ENCODE results near the gene KCNJ10.

The KCNJ10 gene

DNA sequence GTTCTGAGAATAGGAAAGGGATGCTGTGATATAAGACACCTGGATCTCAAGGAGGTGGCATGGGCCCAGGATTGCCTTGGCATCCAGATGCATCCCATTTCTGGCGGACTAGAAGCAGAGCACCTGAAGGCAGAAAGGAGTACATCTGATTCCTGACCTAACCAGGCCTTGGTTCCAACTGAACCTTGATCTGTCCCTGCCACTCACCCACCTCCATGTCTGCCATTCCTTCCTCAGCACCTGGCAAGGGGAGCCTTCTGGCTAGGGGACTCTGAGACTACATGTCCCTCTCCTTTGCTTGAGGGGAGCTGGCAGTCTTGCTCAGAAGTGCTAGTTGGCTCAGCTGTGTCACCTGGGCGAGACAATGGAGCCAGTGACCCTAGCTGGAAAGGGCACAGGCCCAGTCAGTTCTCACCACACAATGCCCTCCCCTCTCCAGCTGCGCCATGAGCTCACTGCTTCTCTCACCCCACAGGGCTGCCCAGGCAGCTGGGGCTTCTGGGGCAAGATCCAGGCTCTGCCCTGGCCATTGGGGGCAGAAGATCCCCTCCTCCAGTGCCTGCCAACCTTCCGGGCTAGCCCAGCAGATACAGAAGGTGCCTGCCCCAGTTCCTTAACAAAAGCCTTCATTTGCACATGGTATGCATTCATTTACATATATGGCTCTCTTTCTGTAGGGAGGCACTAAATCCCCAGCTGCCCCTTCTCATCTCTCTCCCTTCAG lies 25.6 kb upstream of the KCNJ10 start:
- no peak for DNase-seq
- TF ChIP-seq GATA1 (IDR thresholded peaks at IDR 0.05; ENCODE audit: low read depth, low read length): no peak
- TF ChIP-seq POLR2A (IDR thresholded peaks at IDR 0.05; ENCODE audit: low read length): no peak

DNA sequence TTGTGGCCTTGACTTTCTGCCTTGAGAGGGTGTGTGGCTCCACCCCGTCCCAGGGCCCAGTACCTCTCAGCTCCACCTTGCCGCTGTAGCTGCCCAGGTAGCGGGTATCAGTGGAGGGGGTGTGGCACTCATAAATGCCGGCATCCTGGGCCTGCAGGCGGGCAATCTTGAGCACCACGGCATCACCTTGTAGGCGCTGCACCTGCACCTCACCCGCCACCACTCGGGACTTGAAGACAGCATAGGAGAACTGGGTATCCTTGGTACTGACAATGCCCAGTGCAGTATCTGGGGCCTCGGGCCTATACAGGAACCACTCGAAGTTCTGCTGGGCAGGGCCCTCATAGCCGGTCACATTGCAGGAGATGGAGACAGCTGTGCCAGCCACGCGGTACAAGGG lies 24.8 kb upstream of the KCNJ10 start:
- no peak for DNase-seq

DNA sequence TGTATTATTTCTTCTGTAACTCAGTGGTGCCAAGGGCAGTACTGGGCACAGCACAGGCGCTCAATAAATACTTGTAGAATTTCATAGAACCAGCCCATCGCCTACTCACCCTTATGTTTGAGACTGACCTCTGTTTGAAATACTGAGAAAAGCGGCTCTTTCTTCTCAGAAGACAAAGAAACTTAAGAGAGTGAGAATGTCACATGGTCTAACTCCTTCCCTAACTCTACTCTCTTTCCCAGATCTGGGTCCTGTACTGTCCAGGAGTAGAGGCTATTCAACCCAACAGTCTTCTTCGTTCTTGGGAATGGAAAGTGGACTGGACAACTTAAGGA lies 24.3 kb upstream of the KCNJ10 start:
- TF ChIP-seq GATA1 (IDR thresholded peaks at IDR 0.05; ENCODE audit: low read depth, low read length) (no peak), POLR2A (IDR thresholded peaks at IDR 0.05; ENCODE audit: low read length) (no peak)
- DNase-seq: no peak

More for the DNA sequence above, 24.8 kb upstream of the KCNJ10 start:
- no peak for TF ChIP-seq POLR2A (IDR thresholded peaks at IDR 0.05; ENCODE audit: low read length)
- TF ChIP-seq GATA1 (IDR thresholded peaks at IDR 0.05; ENCODE audit: low read depth, low read length): no peak

DNA sequence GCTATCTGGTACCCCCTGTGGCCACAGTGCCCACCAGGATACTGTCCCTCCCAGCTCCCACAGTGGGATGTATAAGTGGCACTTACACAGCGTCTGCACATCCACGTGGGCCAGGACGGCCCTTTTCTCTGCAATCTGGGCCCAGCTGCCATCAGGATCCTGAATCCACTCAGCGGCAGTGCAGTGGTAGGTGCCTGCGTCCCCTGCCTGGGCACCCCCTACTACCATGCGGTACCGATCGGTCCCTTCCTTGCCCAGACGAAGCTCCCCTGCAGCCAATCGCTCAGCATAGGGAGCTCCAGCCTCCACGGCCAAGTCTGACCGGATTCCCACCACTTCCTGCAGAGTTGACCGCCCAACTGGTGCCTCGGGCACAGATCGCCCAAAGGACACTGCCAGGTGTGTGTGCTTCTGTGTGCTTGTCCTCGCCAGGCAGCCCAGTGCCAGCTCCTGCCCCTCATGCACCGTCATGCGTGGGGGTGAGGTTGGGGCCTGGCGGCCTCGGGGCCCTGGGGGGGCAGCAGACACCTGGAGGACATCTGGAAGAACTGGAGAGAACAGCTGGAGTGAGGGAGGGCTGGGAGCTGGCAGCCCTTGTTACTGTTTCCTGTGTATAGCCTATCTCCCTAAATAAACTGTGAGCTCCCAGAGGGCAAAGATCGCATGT lies 23.8 kb upstream of the KCNJ10 start:
- TF ChIP-seq POLR2A (IDR thresholded peaks at IDR 0.05; ENCODE audit: low read length): no peak
- TF ChIP-seq GATA1 (IDR thresholded peaks at IDR 0.05; ENCODE audit: low read depth, low read length): no peak
- DNase-seq: no peak

DNA sequence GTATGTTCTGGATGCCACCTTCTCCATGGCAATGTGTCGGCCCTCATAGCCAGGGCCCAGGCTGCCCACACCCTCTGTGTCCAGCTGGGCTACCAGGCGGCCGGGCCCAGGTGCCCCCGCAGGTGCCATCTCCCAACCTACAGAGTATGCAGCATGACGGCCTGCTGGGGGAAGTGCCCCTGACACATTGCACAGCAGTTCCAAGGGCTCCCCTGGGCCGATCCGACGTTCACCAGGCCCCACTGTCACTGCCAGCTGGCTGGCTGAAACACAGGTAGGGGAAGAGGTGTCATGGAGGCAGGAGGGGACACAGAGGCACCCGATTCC lies 23.1 kb upstream of the KCNJ10 start:
- DNase-seq: no peak
- TF ChIP-seq GATA1 (IDR thresholded peaks at IDR 0.05; ENCODE audit: low read depth, low read length) (no peak), POLR2A (IDR thresholded peaks at IDR 0.05; ENCODE audit: low read length) (no peak)

DNA sequence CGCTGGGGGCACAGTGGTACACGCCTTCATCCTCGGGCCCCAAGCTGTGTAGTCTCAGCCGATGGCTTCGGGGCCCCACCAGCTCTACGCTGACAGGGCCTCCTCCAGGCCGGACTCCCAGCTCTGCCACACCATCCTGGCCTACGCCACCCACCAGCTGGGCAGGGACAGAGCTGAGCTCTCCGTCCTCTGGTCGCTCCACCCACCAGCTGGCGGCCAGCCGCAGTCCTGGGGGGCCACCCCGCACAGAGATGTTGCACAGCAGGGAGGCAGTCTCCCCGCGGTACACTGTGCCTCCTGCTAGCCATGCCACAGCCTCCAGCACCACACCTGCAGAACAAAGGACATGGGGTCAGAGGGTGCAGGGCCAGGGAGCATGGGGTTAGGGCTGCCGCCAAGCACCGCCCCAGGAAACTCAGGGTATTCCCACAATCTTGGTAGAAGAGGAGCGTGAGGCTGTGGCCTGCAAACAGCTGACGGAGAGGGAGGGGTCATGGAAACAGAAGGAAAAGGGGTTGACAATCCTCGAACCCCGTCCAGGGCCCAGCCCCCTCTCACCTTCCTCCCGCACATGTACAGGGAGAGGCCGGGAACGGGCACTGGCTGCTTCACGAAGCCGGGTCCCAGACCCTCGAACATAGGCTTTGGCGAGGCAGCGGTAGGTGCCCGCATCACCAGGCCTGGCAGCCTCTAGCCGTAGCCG lies 22.6 kb upstream of the KCNJ10 start:
- DNase-seq: no peak
- no peak for TF ChIP-seq POLR2A (IDR thresholded peaks at IDR 0.05; ENCODE audit: low read length)
- no peak for TF ChIP-seq GATA1 (IDR thresholded peaks at IDR 0.05; ENCODE audit: low read depth, low read length)

DNA sequence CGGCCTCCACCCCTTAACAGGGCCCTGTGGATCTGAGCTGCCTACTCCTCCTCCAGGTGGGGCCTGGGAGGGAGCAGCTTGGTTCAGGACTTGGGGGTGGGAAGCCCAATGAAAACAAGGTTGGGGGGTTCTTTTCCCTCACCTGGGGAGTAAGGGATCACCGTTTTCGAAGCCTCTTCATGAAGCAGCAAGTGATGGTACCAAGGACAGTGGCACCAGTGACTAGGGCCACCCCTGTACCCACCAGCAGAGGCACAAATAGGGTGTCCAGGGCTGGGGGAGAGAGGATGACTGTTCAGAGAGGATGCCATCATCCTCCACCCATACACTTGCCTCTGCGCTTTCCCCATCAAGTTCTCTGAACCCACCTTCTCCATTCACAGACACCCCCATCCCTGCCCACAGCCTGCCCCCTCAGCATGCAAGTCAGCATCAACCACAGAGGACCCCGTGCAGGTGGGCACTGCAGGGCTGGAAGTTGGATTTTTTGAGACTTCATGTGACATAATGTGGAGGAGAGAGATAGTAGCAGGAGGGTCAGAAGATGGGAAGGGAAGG lies 21.8 kb upstream of the KCNJ10 start:
- no peak for DNase-seq
- no peak for TF ChIP-seq POLR2A (IDR thresholded peaks at IDR 0.05; ENCODE audit: low read length)
- no peak for TF ChIP-seq GATA1 (IDR thresholded peaks at IDR 0.05; ENCODE audit: low read depth, low read length)

DNA sequence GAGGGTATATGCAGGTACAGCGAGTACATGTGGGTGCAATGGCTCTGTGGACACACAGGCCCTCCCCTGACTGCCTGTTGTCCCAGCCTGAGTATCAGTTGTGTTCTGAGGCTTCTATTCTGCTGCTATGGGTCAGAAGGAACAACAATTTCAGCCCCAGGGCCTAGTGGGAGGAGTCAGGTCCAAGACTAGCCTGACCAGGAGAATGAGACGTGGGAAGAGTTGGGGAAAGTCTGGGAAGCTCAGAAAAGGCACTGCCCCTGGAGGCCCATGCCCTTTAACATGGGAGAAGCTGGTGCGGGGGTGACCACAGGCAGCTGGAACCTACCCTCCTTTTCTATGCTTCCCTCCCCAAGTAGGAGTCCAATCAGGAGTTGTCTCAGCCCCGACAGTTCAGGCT lies 20.8 kb upstream of the KCNJ10 start:
- TF ChIP-seq POLR2A (IDR thresholded peaks at IDR 0.05; ENCODE audit: low read length) (no peak), GATA1 (IDR thresholded peaks at IDR 0.05; ENCODE audit: low read depth, low read length) (no peak)

DNA sequence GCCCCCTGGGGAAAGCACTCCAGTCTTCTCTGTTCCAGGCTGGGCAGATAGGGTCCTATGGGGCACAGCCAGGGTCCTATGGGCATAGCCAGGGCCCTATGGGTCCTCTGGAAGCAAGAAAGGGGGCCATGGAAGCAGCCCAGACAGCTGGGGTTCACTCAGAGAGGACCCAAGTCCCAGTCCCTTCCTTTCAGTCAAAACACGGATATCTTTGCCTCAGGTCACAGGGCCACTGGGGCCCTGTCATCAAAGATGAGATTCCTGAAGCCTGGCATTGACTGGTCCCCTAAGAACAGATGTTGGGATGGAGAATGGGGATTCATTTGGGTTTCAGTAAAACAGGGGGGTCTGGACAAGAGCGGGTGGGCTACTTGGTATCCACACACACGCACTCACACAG lies 19.9 kb upstream of the KCNJ10 start:
- no peak for TF ChIP-seq GATA1 (IDR thresholded peaks at IDR 0.05; ENCODE audit: low read depth, low read length)
- no peak for TF ChIP-seq POLR2A (IDR thresholded peaks at IDR 0.05; ENCODE audit: low read length)
- DNase-seq: no peak

More for the DNA sequence above, 20.8 kb upstream of the KCNJ10 start:
- no peak for DNase-seq

DNA sequence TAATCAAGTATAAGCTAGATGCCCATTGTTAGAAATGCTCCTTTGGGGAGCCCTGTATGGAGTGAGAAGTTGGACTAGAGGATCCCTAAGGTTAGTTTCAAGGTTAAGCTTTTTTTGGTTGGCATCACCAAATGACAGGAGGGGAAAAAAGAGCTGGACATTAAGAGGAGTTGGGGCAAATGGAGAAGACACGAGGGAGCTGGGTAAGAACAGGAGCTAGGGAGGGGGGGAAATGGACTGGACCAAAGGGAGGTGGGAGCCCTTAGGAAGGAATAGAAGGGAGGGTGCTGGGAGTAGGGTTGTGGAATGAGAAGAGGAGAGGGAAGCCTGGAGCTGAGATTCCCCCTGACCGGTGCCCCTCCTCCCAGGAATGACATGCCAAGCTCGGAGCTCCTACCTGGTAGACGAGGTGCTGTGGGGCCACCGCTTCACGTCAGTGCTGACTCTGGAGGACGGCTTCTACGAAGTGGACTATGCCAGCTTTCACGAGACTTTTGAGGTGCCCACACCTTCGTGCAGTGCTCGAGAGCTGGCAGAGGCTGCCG lies 17.2 kb upstream of the KCNJ10 start:
- no peak for DNase-seq
- TF ChIP-seq POLR2A (IDR thresholded peaks at IDR 0.05; ENCODE audit: low read length) (no peak), GATA1 (IDR thresholded peaks at IDR 0.05; ENCODE audit: low read depth, low read length) (no peak)

DNA sequence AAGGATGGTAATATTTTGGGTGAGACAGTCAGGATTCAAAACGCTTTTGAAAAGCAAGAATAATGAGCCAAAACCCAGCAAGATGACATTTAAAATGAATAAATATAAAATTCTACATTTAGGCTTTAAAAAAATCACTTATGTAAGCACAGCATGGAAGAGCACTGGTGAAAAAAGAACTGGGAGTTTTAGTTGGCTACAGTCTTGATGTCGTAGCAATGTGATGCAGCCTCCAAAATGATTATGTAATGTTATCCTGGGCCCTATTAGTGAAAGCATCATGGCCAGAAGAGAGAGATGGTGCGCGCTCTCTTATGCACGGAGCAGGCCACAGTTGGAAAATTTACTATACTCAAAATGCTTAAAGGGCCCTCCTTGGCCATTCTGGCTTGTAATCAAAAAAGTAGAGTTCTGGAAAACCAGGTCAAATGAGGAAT lies 16.5 kb upstream of the KCNJ10 start:
- no peak for DNase-seq
- no peak for TF ChIP-seq POLR2A (IDR thresholded peaks at IDR 0.05; ENCODE audit: low read length)
- TF ChIP-seq GATA1 (IDR thresholded peaks at IDR 0.05; ENCODE audit: low read depth, low read length): no peak

DNA sequence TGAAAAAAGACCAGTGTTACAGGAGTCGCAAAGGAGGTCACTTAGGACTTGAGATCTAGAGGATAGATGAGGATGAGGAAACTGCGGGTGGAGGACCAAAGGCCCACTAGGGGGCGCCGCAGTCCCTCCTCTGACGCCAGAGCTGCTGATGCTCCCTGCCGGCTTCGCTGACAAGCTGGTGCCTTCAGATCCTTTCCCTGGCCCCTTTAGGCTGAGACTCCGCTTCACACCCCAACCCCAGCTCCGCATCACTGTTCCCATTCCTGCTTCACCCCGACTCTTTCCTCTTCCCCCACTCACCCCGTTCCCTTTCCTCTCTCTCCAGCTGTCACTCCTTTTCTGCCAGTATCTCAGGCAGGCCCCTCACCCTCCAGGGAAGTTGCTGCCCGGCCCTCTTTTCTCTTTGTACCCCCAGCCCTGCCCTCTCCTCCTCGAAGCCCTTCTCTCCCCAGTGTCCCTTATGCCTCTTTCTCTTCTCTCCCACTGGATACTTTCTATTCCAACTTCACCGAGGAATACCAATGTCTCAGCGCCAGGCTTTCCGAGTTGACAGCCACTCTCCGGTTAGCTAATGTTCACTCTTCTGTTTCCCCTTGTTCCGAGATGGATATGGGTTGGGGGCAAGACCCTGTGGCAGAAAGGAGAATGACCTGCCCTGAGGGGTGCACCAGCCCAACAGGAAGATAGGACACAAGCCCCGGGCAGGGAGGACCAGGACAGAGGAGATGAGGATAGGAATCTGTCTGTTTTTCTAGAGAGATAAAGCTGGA lies 15.9 kb upstream of the KCNJ10 start:
- TF ChIP-seq GATA1 (IDR thresholded peaks at IDR 0.05; ENCODE audit: low read depth, low read length): no peak
- no peak for TF ChIP-seq POLR2A (IDR thresholded peaks at IDR 0.05; ENCODE audit: low read length)
- peak; percentile 82 to 87 for DNase-seq

DNA sequence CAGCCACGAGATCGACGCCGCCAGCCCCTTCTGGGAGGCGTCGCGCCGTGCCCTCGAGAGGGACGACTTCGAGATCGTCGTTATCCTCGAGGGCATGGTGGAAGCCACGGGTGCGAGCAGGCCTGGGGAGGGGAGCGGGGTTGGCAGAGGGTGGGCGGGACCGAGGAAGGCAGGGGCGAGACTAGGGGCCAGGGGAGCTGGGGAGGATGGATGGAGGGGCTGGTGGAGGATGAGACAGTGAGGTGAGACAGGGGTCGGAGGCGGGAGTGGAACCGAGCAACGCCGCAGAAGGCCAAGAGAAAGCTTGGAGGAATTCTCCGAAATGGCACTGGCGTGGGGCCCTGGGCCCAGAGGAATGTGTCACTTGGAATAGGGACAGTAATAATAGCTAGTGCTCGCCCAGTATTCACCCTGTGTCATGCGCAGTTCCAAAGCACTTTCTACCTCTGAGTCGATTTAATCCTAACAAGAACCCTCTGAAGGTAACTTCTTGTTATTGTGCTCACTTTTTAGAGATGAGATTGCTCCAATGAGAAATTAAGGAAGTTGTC lies 14.9 kb upstream of the KCNJ10 start:
- no peak for DNase-seq
- no peak for TF ChIP-seq GATA1 (IDR thresholded peaks at IDR 0.05; ENCODE audit: low read depth, low read length)
- no peak for TF ChIP-seq POLR2A (IDR thresholded peaks at IDR 0.05; ENCODE audit: low read length)
